Transverse colon (tissue), 4 donors: ENCODE measurements around the gene TFEB.

Experiments used
- CTCF ChIP-seq, 5 experiments: fragments of 200-600 bp in 3 of 5; fragments of 450-650 bp in 2 of 5; sonication (generic) in 3 of 5; IDR thresholded peaks; 1 replicate in 2 of 5; 2 replicates in 3 of 5; pipeline ENCODE4 v1.5.1; 2016 to 2017; ENCODE audit warnings: antibody characterized with exemption in 5 of 5, inconsistent platforms in 3 of 5, mild to moderate bottlenecking in 2 of 5, moderate library complexity in 1 of 5
- POLR2AphosphoS5 ChIP-seq, 3 donors: sonication (generic); formaldehyde crosslinking; IDR thresholded peaks; one replicate each; pipeline ENCODE4 v1.6.1; 2016; ENCODE audit warnings: antibody characterized with exemption in 3 of 3

GRCh38 chr6:41674231-41675000 lies 61.0 kb downstream of the TFEB start:
- TF ChIP-seq CTCF (IDR thresholded peaks at IDR 0.05) (no peak), POLR2AphosphoS5 (IDR thresholded peaks at IDR 0.05) (no peak)
